Fibroblast of gingiva (primary cell): ENCODE data around the gene NUTM2A.
"Not testable (repeated sequence)": the region's sequence is repeated elsewhere in the genome, so short reads cannot be mapped to it uniquely, and the experiment has no call there.

Experiments
- DNase-seq: peaks from one replicate; pipeline ENCODE4 v3.0.0-alpha.2; 2011; ENCODE audit warnings: low read depth

The NUTM2A gene, protein sequence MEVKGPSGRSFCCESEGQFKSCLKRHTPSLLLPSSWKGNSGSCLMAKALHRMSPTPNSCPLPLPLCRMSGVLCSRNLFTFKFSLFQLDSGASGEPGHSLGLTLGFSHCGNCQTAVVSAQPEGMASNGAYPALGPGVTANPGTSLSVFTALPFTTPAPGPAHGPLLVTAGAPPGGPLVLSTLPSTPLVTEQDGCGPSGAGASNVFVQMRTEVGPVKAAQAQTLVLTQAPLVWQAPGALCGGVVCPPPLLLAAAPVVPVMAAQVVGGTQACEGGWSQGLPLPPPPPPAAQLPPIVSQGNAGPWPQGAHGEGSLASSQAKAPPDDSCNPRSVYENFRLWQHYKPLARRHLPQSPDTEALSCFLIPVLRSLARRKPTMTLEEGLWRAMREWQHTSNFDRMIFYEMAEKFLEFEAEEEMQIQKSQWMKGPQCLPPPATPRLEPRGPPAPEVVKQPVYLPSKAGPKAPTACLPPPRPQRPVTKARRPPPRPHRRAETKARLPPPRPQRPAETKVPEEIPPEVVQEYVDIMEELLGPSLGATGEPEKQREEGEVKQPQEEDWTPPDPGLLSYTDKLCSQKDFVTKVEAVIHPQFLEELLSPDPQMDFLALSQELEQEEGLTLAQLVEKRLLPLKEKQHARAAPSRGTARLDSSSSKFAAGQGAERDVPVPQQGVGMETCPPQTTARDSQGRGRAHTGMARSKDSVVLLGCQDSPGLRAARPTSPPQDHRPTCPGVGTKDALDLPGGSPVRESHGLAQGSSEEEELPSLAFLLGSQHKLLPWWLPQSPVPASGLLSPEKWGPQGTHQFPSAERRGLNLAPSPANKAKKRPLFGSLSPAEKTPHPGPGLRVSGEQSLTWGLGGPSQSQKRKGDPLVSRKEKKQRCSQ

DNA sequence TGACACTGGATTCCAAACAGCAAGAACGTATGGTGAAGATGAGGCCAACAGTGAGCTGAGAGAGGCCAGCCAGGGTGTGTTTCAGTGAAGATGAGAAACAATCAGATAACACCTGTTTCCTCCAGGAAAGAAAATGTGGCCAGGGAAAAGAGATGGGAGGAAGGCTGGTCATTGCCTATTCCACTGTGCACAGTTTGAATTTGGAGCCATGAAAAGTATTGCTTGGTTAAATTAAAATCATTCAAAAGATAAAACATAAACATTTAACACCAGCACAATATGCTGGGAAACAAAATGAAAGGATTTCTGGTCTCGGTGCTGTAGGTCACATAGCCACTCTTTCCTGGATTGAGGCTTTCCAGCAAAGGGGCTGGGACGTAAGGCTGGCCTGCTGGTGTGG, at the start of gene NUTM2A:
Gene NUTM2A (plus strand): TSS at position 301 of the 400 bp plus-strand sequence. CDS start 383 bp downstream, outside the sequence.
- DNase-seq: not testable (repeated sequence)

DNA sequence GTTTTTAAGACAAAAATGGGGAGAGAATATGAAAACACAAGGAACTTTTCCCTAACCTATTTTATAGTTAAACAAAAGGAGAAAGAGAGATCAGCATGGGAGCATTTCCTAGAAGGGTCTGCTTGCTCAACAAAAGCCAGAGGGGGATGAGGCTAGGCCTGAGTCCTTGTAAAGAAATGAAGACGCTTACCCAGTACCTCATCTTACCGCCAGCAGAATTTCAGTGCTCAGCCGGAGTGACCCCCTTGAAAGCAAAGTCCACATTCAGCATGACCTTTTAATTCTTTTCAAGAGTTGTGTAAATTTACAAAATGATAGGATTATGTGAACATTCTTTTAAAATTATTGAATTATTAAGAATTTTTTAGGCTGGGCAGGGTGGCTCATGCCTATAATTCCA, 47.7 kb upstream of the NUTM2A start:
- not testable (repeated sequence) for DNase-seq

DNA sequence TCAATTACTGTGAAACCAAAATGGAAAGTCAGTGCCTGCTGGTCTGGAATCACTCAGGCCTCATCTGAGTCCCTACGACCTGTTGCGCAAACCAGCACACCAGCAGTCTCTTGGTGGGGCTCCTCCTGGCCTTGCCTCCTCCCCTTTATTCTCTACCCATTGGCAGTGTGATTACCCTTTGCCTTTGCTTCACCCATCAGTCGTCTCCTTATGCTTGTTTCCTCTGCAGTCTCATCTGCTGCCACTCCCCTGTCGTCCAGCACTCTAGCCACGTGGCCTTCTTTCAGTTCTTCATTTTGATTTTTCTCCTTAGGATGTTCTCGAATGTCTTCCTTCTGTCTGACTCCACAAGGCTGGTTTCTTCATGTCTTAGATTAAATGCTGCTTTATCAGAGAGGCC, 40.8 kb upstream of the NUTM2A start:
- peak; percentile 10 for DNase-seq

- DNase-seq: not testable (repeated sequence)
Measured at GRCh38 chr10:87186016-87186415, 39.2 kb upstream of the NUTM2A start.

GRCh38 chr10:87187573-87187972, 37.7 kb upstream of the NUTM2A start:
- not testable (repeated sequence) for DNase-seq

- DNase-seq: not testable (repeated sequence)
Measured at GRCh38 chr10:87191841-87192240, 33.4 kb upstream of the NUTM2A start.

DNA sequence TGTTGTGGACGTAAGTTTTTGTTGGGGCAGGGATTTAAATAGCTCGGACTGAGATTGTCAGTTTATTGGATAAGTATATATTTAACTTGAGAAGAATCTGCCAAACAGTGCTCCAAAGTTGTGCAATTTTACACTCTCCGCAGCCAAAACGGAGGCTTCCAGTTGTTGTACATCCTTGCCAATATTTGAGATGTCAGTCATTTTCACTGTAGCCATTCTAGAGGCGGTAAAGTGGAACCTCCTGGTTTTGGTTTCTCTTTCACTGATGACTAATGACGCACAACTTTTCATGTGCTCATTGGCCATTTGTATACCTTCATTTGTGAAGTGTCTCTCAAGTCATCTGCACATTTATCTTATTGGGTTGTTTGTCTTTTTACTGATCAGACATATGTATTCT, 24.3 kb upstream of the NUTM2A start:
- peak; percentile 80 for DNase-seq

- DNase-seq: not testable (repeated sequence)
Measured at GRCh38 chr10:87204801-87205200, 20.4 kb upstream of the NUTM2A start.

DNA sequence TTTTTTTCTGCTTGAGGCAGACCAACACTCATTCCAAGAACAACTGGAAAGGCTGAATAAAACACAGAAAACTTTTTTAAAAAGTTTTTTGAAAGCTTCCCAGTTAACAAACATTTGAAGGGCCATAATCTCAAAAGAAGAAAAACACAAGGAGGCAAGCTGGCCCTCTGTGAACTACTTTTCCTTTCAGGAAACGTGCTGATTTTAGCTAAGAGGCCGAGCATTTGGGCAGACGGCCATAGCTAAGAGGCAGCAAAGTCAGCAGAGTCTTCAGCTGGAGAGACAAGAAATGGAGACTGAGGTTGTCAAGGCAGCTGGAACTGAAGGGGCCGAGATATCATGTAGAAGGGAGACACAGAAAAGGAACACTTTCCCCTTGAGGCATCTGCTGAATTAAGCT, 18.3 kb upstream of the NUTM2A start:
- not testable (repeated sequence) for DNase-seq

- DNase-seq: not testable (repeated sequence)
Measured at GRCh38 chr10:87210309-87210708, 14.9 kb upstream of the NUTM2A start.

DNA sequence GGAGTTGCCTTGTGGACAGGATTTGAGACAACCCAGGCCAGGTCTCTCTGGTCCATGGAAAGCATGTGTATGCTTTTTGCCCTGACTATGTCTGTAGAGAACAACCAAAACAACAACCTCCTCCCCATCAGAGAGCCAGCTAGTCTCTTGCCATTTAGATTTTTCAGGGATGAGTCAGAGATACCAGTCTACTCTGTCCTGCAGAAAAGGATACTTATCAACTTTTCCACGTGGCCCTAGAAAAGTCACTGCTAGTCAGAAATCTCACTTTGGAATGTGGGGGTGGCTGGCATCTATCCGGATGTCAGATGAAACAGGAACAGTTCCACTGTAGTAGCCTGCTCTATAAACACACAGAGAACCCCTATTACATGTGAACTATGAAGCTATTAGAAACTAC, 13.4 kb upstream of the NUTM2A start:
- DNase-seq: not testable (repeated sequence)

DNA sequence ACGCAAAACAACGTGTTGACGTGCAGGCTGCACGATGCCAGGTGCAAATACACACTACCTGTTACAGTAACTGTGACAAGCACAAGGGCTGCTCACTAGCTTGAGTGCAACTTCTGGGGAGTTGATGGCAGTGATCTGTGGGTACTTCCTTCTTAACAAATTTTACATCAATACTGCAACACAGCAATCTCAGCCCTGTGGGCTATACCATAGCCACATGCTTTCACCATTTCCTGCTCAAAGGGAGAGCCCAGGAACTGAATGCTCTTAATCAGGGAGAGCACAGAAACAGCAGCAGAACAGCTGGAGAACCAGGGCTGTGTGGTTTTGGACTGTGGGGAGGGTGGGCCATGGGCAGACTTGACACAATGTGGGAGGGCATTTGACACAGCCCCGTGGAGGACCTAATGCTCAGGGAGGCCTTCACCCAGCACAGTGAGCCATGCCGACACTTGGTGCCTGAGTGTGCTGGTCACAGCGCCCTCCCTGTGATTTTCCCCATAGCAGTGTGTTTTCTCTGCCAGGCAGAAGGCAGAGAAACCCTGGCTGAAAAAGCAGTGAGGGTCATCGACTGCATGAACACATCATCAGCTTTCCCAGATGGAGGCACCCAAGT, 12.0 kb upstream of the NUTM2A start:
- not testable (repeated sequence) for DNase-seq

DNA sequence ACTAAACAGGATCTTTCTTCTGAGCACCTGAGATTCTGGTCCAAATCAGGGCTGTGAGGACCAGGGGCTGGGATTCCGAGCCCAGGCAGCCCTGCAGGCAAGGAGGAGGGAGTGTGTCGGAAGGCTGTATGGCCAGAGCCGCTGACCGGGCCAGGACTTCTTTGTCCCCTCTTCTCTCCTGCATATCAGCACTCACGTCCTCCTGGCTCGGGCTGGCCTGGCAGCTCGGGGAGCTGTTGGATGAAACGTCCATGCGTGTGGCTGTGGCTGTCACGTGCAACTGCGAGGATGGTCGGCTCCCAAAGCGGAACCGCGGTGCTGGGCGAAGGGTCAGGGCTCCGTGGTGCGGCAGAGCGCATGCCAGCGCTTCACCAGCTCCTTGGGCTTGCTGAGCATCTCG, 11.4 kb upstream of the NUTM2A start:
- DNase-seq: not testable (repeated sequence)

- not testable (repeated sequence) for DNase-seq
Measured at GRCh38 chr10:87216120-87216519, 9.1 kb upstream of the NUTM2A start.

DNA sequence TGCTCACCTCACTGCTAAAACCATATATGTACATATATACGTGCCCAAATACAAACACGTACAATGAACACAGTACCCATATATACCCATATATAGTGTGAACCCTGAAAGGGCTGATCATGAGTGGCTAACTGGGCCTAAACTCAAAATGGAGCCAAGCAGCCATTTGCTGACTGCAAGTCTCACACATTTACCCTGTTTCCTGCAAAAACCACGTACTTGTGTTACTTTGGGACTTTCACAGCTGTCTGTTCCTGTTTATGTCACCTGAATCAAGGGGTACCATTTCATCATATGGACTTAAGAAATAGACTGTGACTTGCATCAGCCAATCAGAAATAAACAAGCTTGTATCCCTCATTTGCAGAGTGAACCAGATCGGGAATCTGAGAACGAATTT, 5.9 kb upstream of the NUTM2A start:
- DNase-seq: not testable (repeated sequence)

DNA sequence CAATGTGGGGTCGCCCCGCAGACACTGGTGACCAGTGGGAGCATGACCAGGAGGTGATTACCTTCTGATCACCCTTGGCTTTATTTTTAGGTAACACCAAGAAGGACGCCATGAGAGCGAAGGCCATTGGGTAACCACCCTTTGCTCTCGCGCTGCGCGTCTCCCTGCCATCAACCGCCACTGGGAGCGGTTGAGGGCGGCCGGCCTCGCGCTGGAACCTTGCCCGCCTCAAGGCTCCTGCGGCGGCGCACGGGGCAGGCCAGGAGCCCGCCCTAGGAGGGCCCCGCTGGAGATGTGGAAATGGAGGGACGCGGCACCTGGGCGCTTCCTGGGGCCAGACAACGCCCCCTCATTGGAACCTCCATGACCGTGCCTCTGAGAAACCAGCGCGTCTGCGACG, 2.5 kb upstream of the NUTM2A start:
- not testable (repeated sequence) for DNase-seq

- DNase-seq: not testable (repeated sequence)
Measured at GRCh38 chr10:87228247-87228646, 3.0 kb downstream of the NUTM2A start.

DNA sequence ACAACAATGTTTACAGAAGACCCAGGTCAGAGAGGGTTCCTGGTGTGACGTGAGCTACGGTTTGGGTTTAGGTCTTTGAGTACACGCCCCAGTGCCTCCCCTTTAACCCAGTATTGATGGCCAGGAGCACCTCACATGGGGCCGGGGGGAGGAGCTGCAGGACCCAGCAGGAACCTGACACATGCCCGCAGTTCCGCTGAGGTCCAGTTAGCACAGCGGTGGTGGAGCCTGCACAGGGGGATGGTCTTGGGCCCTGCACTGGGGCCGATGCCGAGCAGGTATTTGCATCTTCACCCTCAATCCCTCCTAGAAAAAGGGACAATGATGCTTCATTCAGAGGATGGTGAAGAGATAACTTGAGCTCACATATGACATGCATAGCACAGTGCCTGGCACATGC, 4.0 kb downstream of the NUTM2A start:
- DNase-seq: not testable (repeated sequence)

GRCh38 chr10:87234854-87235253, 9.6 kb downstream of the NUTM2A start:
- not testable (repeated sequence) for DNase-seq

- not testable (repeated sequence) for DNase-seq
Measured at GRCh38 chr10:87237244-87237643, 12.0 kb downstream of the NUTM2A start.

DNA sequence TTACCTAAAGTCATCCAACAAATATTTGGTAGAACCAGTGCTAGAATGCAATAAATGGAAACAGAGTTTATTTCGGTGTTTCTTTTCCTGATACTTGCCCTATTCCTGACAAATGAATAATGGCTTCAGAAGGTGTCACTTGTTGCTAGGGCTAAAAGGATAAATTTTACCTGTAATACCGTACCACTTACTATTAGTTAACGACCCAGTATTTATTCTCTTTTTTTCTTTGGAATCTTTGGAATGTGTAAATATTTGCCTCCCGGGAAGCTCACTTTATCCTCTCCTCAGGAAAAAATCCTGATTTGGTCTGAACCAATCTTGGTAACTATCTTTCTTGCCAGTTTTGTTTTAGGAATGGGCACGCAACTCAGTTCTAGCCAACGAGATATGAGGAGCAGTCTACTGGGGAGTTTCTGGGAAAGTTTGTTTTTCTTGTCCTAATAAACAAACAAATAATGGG, 14.1 kb downstream of the NUTM2A start:
- DNase-seq: not testable (repeated sequence)

GRCh38 chr10:87242192-87242591, 16.9 kb downstream of the NUTM2A start:
- not testable (repeated sequence) for DNase-seq
